GM12873 (cell line): Measurements from ENCODE around the gene KCTD14.

Experiments
- TF ChIP-seq, protein P1 (sequence below): IDR thresholded peaks from 2 replicates; pipeline ENCODE4 v1.5.1; 2012; ENCODE audit warnings: low read depth, mild to moderate bottlenecking, moderate library complexity, low read length, control low read depth; ENCODE audit not compliant: insufficient read depth; ENCODE audit errors: missing control alignments

The KCTD14 gene

DNA sequence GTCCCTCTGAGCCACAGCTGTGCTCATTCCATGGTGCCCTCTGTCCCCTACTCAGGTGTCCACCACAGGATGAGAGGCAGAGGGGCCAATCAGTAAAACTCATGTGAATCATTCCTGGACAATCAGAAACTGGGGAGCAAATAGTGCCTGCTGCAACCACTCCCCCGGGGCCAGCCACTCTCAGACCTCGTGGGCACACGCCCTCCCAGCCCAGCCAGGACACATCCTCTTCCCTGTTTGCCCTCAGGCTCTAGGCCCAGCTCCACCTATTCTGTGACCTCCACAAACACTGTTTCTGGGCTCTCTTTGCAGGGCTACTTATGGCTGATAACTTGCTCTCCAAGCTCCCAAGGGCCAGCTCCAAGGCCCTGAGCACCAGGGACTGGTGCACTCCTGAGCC, 14.0 kb upstream of the KCTD14 start:
- TF ChIP-seq, protein P1, sequence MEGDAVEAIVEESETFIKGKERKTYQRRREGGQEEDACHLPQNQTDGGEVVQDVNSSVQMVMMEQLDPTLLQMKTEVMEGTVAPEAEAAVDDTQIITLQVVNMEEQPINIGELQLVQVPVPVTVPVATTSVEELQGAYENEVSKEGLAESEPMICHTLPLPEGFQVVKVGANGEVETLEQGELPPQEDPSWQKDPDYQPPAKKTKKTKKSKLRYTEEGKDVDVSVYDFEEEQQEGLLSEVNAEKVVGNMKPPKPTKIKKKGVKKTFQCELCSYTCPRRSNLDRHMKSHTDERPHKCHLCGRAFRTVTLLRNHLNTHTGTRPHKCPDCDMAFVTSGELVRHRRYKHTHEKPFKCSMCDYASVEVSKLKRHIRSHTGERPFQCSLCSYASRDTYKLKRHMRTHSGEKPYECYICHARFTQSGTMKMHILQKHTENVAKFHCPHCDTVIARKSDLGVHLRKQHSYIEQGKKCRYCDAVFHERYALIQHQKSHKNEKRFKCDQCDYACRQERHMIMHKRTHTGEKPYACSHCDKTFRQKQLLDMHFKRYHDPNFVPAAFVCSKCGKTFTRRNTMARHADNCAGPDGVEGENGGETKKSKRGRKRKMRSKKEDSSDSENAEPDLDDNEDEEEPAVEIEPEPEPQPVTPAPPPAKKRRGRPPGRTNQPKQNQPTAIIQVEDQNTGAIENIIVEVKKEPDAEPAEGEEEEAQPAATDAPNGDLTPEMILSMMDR = no peak

DNA sequence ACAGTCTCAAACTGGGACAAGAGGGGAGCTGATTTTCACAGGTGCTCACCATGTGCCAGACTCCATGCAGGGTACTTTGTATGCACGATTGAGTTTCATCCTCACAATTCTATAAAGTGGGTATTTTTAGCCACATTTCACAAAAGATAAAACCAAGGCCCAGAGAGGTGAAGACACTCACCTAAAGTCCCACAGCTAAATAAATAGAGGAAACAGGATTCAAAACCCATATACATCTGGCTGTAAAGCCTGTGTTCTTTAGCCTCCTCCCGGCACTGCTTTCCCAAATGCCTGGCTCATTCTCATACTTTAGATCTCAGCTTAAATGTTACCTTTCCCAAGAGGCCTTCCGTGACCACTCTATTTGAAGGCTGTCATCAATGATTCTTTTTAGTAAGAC, 13.2 kb upstream of the KCTD14 start:
- TF ChIP-seq, protein P1 = no peak

DNA sequence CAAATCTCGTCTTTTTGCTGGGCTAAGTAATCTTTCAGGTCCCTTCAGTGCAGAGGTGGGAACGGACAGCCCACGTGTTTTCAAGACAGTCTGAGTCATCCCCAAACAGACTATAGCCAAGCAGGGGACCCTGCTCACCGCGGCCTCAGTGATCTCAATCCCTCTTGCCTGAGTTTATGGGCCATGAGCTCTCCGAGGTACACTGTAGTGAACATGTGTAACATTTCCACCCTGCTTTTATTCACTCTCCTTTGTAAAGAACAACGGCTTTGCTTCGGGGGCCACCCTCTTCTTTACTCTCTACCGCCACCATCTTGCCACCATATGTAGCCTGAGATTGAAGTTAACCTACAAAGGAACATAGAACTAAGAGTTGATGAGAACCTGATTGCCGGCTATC, 11.5 kb upstream of the KCTD14 start:
- TF ChIP-seq, protein P1 = no peak

DNA sequence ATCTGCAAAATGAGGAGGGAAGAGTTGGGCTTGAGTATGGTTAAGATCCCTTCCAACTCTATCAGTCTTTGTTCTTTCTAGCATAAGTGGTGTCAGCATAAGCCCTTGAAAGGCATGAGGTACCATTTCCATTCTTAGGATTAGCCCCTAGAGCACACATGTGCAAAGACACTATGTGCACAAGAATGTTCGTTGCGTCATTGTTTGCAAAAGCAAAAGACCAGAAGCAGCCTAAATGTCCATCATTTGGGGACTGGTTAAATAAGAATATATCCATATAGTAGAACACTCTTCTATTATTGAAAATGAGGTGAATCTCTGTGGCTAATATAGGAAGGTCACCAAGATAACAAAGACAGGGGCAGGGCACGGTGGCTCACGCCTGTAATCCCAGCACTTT, 10.0 kb upstream of the KCTD14 start:
- TF ChIP-seq, protein P1 = no peak

DNA sequence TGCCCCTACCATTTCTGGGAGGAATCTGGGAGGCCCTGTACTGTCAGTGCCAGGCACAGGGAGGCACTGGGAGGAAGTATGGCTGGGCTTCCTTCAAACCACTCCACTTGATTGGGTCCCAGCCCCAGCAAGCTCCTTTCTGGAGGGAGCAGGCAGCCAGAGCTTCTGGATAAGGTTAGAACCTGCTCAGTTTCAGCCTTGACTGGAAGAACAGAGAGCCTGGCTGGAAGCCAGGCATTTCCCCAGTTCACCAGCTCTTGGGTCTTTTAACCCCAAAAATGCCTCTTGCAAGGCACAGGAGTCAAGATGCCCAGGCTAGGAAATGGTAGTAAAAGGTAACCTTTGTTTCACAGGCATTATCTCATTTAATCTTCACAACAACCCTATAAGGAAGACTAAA, 9.0 kb upstream of the KCTD14 start:
- TF ChIP-seq, protein P1 = no peak

DNA sequence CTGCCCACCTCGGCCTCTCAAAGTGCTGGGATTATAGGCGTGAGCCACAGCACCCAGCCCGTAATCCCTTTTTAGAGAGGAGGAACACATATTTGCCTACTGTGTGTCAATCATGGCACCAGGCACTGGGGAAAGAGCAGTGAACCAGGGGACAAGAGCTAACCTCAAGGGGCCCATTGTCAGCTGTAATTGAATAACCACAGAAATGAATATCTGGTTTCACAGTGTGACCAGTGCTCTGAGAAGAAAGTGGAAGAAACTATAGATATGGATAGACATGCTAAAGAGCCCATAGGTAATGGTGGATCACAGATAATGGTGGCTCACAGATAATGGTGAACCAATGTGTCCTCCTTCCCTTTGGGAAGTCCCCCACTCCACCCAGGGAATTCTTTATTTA, 8.6 kb upstream of the KCTD14 start:
- TF ChIP-seq, protein P1 = no peak

DNA sequence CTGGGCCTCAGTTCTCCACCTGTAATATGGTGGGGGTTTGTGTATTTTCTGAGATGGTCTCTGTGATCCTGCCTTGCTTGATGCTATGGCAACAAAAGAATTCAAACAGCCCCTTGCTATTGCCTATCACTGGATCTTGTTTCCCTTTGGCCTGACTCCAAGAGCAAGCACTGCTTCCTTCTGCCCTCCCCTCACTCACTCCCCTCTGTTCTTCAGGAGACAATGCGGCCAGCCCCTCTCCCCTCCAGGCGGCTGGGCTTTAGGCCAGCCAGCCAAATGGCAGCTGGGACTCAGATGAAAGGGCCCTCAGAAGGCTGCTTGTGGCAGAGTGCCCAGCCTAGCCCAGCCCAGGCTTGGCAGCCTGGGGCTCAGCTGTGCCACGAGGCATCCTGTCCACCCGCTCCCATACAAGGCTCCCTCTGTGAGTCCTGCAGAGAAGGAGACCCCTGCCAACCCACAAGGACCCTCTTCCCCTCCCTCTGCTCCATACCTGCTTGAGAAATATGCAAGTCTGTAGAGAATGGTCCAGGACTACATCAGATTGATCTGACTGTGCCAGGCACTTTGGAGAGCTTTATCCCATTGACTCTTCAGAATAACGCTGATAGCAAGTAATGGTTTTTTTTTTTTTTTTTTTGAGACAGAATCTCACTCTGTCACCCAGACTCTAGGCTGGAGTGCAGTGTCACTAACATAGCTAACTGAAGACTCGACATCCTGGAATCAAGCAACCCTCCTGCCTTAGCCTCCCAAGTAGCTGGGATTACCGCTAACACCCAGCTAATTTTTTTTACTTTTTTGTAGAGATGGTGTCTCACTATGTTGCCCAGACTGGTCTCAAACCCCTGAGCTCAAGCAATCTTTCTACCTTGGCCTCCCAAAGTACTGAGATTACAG, 7.6 kb upstream of the KCTD14 start:
- TF ChIP-seq, protein P1 = no peak
